Subcutaneous abdominal adipose tissue (tissue), 5 donors: ENCODE measurements around the gene FRG2C.
"Not testable (repeated sequence)": the region's sequence is repeated elsewhere in the genome, so short reads cannot be mapped to it uniquely, and the experiment has no call there.

Experiments used
- H3K27ac ChIP-seq: one replicate; pipeline ENCODE4 v1.7.0; 2013; ENCODE audit warnings: low read depth, mild to moderate bottlenecking, inconsistent platforms, low read length, moderate library complexity
- H3K27me3 ChIP-seq, 5 donors: one replicate each; pipeline ENCODE4 v1.7.0; 2013; ENCODE audit warnings: low read length in 5 of 5, inconsistent platforms in 1 of 5; ENCODE audit not compliant: control insufficient read depth in 5 of 5, insufficient read depth in 4 of 5
- H3K36me3 ChIP-seq, 5 donors: one replicate each; pipeline ENCODE4 v1.7.0; 2013; ENCODE audit warnings: low read length in 5 of 5; ENCODE audit not compliant: control insufficient read depth in 5 of 5, insufficient read depth in 5 of 5
- H3K4me1 ChIP-seq, 5 donors: one replicate each; pipeline ENCODE4 v1.7.0; 2013; ENCODE audit warnings: low read length in 5 of 5, mild to moderate bottlenecking in 3 of 5, moderate library complexity in 1 of 5; ENCODE audit not compliant: control insufficient read depth in 5 of 5, insufficient read depth in 5 of 5
- H3K4me3 ChIP-seq, 5 donors: one replicate each; pipeline ENCODE4 v1.7.0; 2013; ENCODE audit warnings: low read length in 5 of 5, low read depth in 1 of 5
- H3K9ac ChIP-seq, 5 donors: one replicate each; pipeline ENCODE4 v1.7.0; 2013; ENCODE audit warnings: low read length in 5 of 5, mild to moderate bottlenecking in 4 of 5, moderate library complexity in 3 of 5
- H3K9me3 ChIP-seq, 5 donors: one replicate each; pipeline ENCODE4 v1.7.0; 2013; ENCODE audit warnings: low read length in 5 of 5; ENCODE audit not compliant: control insufficient read depth in 5 of 5
- donor health status: healthy.
- donor health status: healthy.
- donor health status: healthy.
- donor health status: healthy.
- donor health status: healthy.

Gene FRG2C

DNA sequence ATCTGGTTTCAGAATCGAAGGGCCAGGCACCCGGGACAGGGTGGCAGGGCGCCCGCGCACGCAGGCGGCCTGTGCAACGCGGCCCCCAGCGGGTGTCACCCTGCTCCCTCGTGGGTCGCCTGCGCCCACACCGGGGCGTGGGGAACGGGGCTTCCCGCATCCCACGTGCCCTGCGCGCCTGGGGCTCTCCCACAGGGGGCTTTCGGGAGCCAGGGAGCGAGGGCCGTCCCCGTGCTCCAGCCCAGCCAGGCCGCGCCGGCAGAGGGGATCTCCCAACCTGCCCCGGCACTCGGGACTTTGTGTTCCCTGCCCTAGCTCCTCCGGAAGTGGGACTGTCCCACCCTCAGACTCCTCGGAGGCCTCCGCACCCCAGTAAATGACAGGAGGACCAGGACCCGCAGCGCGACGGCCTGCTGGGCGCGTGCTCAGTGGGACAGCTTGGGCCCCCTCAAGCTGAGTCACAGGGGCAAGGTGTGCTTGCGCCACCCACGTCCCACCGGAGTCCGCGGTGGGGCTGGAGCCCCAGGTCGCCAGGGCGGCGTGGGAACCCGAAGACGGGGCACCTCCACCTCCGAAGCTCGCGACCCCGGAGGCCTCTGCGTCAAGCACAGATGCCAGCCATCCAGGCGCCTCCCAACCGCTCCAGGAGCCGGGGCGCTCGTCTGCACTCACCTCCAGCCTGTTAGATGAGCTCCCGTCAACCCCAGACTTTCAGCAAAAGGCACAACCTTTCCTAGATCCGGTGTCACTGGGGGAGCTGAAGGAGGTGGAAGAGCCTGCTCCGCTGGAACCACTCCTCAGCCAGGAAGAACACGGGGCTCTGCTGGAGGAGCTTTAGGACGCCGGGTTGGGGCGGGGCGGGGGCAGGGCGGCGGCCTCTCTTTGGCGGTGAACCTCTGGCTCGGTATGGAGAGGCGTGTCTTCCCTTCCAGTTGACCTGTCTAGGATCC, 5.5 kb downstream of the FRG2C start:
- Histone ChIP-seq H3K27me3 (peaks cover 0 to 22% (median 14%) of the 10 kb centered on the region in 5 donors), H3K4me1 (peaks cover 2 to 17% (median 8%) of the 10 kb centered on the region in 5 donors)
- not testable (repeated sequence) for H3K27ac ChIP-seq

GRCh38 chr3:75670298-75671286, 6.5 kb downstream of the FRG2C start:
- H3K27me3 ChIP-seq, result peaks cover 0 to 22% (median 14%) of the 10 kb centered on the region in 5 donors
- H3K27ac ChIP-seq, result not testable (repeated sequence)
- peak overlapping the region; percentile 30 to 57 (median 48) for H3K4me3 ChIP-seq

More for the DNA sequence above, 5.5 kb downstream of the FRG2C start:
- Histone ChIP-seq H3K9me3 (peaks cover 3 to 48% (median 33%) of the 10 kb centered on the region in 5 donors), H3K4me3 (peak overlapping the region; percentile 17 to 59 (median 48))
- not testable (repeated sequence) for H3K36me3 ChIP-seq, H3K9ac ChIP-seq

GRCh38 chr3:75671287-75672139, 7.4 kb downstream of the FRG2C start:
- not testable (repeated sequence) for H3K36me3 ChIP-seq
- peaks cover 5 to 61% (median 40%) of the 10 kb centered on the region in 5 donors for H3K9me3 ChIP-seq
- peak overlapping the region in 1 of 5 donors; percentile 45 for H3K9ac ChIP-seq
- H3K4me3 ChIP-seq, result peak overlapping the region; percentile 25 to 57 (median 48)
- H3K27ac ChIP-seq, result peak overlapping the region; percentile 23
- peaks cover 0 to 22% (median 14%) of the 10 kb centered on the region in 5 donors for H3K27me3 ChIP-seq
- peaks cover 2 to 17% (median 8%) of the 10 kb centered on the region in 5 donors for H3K4me1 ChIP-seq

More at GRCh38 chr3:75670298-75671286, 6.5 kb downstream of the FRG2C start:
- H3K36me3 ChIP-seq, result not testable (repeated sequence)
- Histone ChIP-seq H3K4me1 (peaks cover 2 to 17% (median 8%) of the 10 kb centered on the region in 5 donors), H3K9me3 (peaks cover 5 to 56% (median 40%) of the 10 kb centered on the region in 5 donors), H3K9ac (peak overlapping the region in 1 of 5 donors; percentile 45)

DNA sequence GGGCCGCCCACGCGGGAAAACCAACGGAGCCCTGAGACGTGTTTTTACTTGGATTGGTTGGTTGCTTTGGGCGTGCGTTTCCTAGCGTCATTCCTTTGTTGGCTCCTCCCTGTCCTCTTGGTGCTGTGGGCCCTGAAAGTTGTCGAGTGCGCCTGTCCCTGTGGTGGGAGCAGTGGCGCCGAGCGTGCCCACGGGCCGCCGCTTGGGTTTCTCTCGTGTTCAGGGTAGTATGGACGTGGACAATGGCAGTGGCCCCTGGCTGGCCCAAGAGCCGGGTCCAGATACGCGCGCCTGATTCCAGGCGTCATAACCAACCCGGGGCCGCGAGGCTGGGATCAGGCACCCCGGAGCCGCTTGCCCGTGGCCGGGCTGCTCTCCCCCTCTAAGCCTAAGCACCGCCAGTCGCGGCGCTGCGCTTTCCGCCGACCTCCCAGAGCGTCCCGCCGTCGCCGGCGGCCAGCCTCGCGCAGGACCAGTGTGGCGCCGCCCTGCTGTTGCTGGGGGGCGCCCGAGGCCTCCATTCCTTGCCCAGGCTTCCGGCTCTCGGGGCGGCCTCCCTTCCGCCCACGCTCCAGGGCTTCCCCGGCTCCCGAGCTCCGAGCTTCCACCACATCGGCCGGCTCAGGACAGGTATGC, 8.1 kb downstream of the FRG2C start:
- H3K27ac ChIP-seq, result peak overlapping the region; percentile 23
- peaks cover 5 to 61% (median 44%) of the 10 kb centered on the region in 5 donors for H3K9me3 ChIP-seq
- H3K27me3 ChIP-seq, result peaks cover 0 to 22% (median 14%) of the 10 kb centered on the region in 5 donors

DNA sequence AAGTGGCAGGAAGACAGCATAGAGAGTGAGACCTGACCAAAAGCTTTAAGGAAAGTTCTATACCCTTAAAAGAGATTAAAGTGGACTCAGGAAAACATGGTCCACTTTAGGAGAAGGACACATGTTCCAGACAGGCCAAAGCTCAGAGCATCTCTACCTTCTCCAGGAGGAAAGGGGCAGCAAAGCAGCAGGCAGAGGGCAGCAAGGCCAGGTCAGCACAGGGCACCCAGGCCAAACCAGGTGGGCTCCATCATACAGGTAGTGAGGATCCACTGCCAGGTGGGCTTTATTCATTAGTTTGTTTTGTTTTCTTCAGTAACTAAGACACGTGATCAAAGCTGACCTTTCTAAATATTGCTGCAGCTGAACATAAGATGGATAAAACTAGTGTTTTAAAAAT, 19.8 kb downstream of the FRG2C start:
- H3K4me1 ChIP-seq, H3K27me3 ChIP-seq, H3K4me3 ChIP-seq, H3K27ac ChIP-seq, H3K36me3 ChIP-seq, H3K9ac ChIP-seq: not testable (repeated sequence)
- peaks cover 0 to 31% (median 10%) of the 10 kb centered on the region in 5 donors for H3K9me3 ChIP-seq

More for the DNA sequence above, 8.1 kb downstream of the FRG2C start:
- peak overlapping the region in 1 of 5 donors; percentile 45 for H3K9ac ChIP-seq
- H3K4me1 ChIP-seq, result peaks cover 2 to 17% (median 8%) of the 10 kb centered on the region in 5 donors
- H3K4me3 ChIP-seq, result peak overlapping the region in 4 of 5 donors; percentile 25 to 57 (median 52)
- not testable (repeated sequence) for H3K36me3 ChIP-seq

DNA sequence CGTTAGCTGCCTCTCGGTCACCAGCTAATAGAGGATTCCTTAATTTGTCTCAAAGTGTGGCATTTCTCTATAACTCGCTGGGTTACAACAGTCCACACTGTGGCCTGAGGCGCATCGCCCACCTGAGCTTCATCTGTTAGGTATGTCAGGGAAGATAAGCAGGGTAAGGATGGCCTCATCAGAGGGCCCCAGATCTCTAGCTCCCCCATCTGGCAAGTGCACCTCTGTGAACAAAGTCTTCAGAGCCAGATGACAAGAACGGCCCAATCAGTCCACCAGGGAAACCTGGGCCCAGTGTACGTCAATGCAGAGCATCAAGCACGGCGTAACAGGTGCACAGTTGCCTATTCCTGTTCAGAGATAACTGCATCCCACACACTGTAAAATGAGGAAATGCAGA, 23.2 kb downstream of the FRG2C start:
- Histone ChIP-seq H3K36me3 (no peaks in the 10 kb centered on the region), H3K27ac (no peak overlapping the region), H3K27me3 (no peaks in the 10 kb centered on the region)

DNA sequence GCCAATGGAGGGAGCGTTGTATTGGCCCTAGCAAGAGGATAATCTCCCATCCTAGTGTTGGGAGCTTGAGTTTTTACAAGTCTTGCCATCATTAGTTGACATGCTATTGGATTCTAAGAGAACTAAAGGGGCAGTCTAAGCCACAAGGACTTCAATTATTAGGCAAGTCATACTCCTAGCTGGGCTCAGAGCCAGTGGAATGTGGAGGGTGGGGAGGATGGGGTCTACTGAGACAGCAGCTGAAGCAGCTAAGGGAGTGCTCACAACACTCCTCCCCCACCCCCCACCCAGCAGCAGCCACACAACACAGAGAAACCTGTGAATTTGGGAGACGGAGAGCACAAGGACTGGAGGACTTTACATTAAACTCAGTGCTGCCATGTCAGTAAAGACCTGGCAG, 27.9 kb downstream of the FRG2C start:
- H3K4me3 ChIP-seq, result peak overlapping the region in 2 of 5 donors; percentile 6 to 7
- H3K27ac ChIP-seq, result no peak overlapping the region
- H3K27me3 ChIP-seq, result no peaks in the 10 kb centered on the region
- H3K4me1 ChIP-seq, result no peaks in the 10 kb centered on the region
- H3K36me3 ChIP-seq, result no peaks in the 10 kb centered on the region
- peaks cover 0 to 24% (median 10%) of the 10 kb centered on the region in 5 donors for H3K9me3 ChIP-seq
- H3K9ac ChIP-seq, result no peak overlapping the region

More for the DNA sequence above, 23.2 kb downstream of the FRG2C start:
- peaks cover 0 to 29% (median 8%) of the 10 kb centered on the region in 5 donors for H3K9me3 ChIP-seq
- H3K9ac ChIP-seq, result no peak overlapping the region
- H3K4me3 ChIP-seq, result peak overlapping the region in 1 of 5 donors; percentile 18
- H3K4me1 ChIP-seq, result no peaks in the 10 kb centered on the region
